ENCODE measurements around the gene GNPAT. TPM values are rescaled to one million over a fixed set of nuclear protein-coding genes. Genes with fewer than 3 reads are reported as not detected.
"Not testable (repeated sequence)": the region's sequence is repeated elsewhere in the genome, so short reads cannot be mapped to it uniquely, and the experiment has no call there.

GNPAT gene
- total RNA-seq, 2 experiments from 2014 or later = 60.4 to 62.0 TPM

GRCh38 chr1:231203259-231204057 lies 37.6 kb upstream of the GNPAT start:
- intact Hi-C loops (cut with micrococcal nuclease) = no loop called here
- Mint-ChIP-seq H3K36me3 (ENCODE audit: low read depth) (no peaks in the 10 kb centered on the region), H3K27ac (no peak overlapping the region), H3K4me1 (ENCODE audit: low read depth) (peaks cover 4% of the 10 kb centered on the region), H3K4me3 (no peak overlapping the region), H3K27me3 (ENCODE audit: low read depth) (no peaks in the 10 kb centered on the region), H3K9me3 (no peaks in the 10 kb centered on the region)
- CTCF ChIA-PET = no interaction called here
- no peak for DNase-seq

GRCh38 chr1:231206856-231207255 lies 34.2 kb upstream of the GNPAT start:
- Mint-ChIP-seq H3K9me3 (no peaks in the 10 kb centered on the region), H3K4me1 (ENCODE audit: low read depth) (peaks cover 7% of the 10 kb centered on the region), H3K27me3 (ENCODE audit: low read depth) (no peaks in the 10 kb centered on the region), H3K27ac (no peak overlapping the region), H3K36me3 (ENCODE audit: low read depth) (no peaks in the 10 kb centered on the region), H3K4me3 (no peak overlapping the region)
- CTCF ChIA-PET = no interaction called here
- intact Hi-C loops (cut with micrococcal nuclease) = no loop called here
- DNase-seq = no peak

- Mint-ChIP-seq H3K4me1 (ENCODE audit: low read depth) (peaks cover 6% of the 10 kb centered on the region), H3K27ac (no peak overlapping the region), H3K4me3 (no peak overlapping the region), H3K9me3 (no peaks in the 10 kb centered on the region), H3K36me3 (ENCODE audit: low read depth) (no peaks in the 10 kb centered on the region), H3K27me3 (ENCODE audit: low read depth) (no peaks in the 10 kb centered on the region)
- no peak for DNase-seq
- intact Hi-C loops (cut with micrococcal nuclease) = no loop called here
- CTCF ChIA-PET = no interaction called here
Measured at GRCh38 chr1:231207437-231207836, 33.6 kb upstream of the GNPAT start.

GRCh38 chr1:231208980-231209379 lies 32.0 kb upstream of the GNPAT start:
- H3K9me3 Mint-ChIP-seq = no peaks in the 10 kb centered on the region
- no peaks in the 10 kb centered on the region for H3K27me3 Mint-ChIP-seq (ENCODE audit: low read depth)
- DNase-seq = no peak
- H3K27ac Mint-ChIP-seq = no peak overlapping the region
- intact Hi-C loops (cut with micrococcal nuclease) = no loop called here
- peaks cover 6% of the 10 kb centered on the region for H3K4me1 Mint-ChIP-seq (ENCODE audit: low read depth)
- CTCF ChIA-PET = interaction anchor here (1.1 kb wide), 1 partner anchor 291 kb away, joined by 3 read pairs; no protein-coding TSS in a partner anchor
- no peaks in the 10 kb centered on the region for H3K36me3 Mint-ChIP-seq (ENCODE audit: low read depth)
- no peak overlapping the region for H3K4me3 Mint-ChIP-seq

GRCh38 chr1:231209531-231209930 lies 31.5 kb upstream of the GNPAT start:
- Mint-ChIP-seq H3K27me3 (ENCODE audit: low read depth) (no peaks in the 10 kb centered on the region), H3K4me3 (no peak overlapping the region), H3K27ac (no peak overlapping the region), H3K4me1 (ENCODE audit: low read depth) (peaks cover 6% of the 10 kb centered on the region), H3K9me3 (no peaks in the 10 kb centered on the region), H3K36me3 (ENCODE audit: low read depth) (no peaks in the 10 kb centered on the region)
- CTCF ChIA-PET = interaction anchor here (1.1 to 1.7 kb wide), 3 partner anchors 31 to 296 kb away, joined by 3 to 5 read pairs (median 3); no protein-coding TSS in a partner anchor
- intact Hi-C loops (cut with micrococcal nuclease) = no loop called here
- DNase-seq = no peak

- Mint-ChIP-seq H3K9me3 (no peaks in the 10 kb centered on the region), H3K4me1 (ENCODE audit: low read depth) (peaks cover 6% of the 10 kb centered on the region), H3K36me3 (ENCODE audit: low read depth) (no peaks in the 10 kb centered on the region), H3K27ac (no peak overlapping the region), H3K27me3 (ENCODE audit: low read depth) (no peaks in the 10 kb centered on the region), H3K4me3 (no peak overlapping the region)
- CTCF ChIA-PET = interaction anchor here (0.6 to 1.7 kb wide), 13 partner anchors 9 to 1069 kb away, joined by 3 to 6 read pairs (median 3); no protein-coding TSS in a partner anchor
- DNase-seq = no peak
- intact Hi-C loops (cut with micrococcal nuclease) = loop anchor here (2.0 to 10.0 kb wide), 3 partner anchors 118 to 341 kb away; partner anchors contain the start of gene C1orf198
Measured at GRCh38 chr1:231210126-231210525, 30.9 kb upstream of the GNPAT start.

- H3K27me3 Mint-ChIP-seq (ENCODE audit: low read depth) = no peaks in the 10 kb centered on the region
- no peaks in the 10 kb centered on the region for H3K9me3 Mint-ChIP-seq
- peak overlapping the region; percentile 77 for H3K4me3 Mint-ChIP-seq
- H3K36me3 Mint-ChIP-seq (ENCODE audit: low read depth) = no peaks in the 10 kb centered on the region
- intact Hi-C loops (cut with micrococcal nuclease) = loop anchor here (1.0 to 10.0 kb wide), 9 partner anchors 30 to 569 kb away; partner anchors contain the start of genes C1orf198, COG2 and GNPAT
- H3K27ac Mint-ChIP-seq = no peak overlapping the region
- H3K4me1 Mint-ChIP-seq (ENCODE audit: low read depth) = peaks cover 7% of the 10 kb centered on the region
- CTCF ChIA-PET = interaction anchor here (0.5 to 1.7 kb wide), 15 partner anchors 10 to 1067 kb away, joined by 3 to 6 read pairs (median 3); no protein-coding TSS in a partner anchor
- DNase-seq = peak; percentile 98
Measured at GRCh38 chr1:231211005-231211857, 29.8 kb upstream of the GNPAT start.

- not testable (repeated sequence) for H3K9me3 Mint-ChIP-seq; DNase-seq; H3K27ac Mint-ChIP-seq; H3K36me3 Mint-ChIP-seq (ENCODE audit: low read depth); H3K27me3 Mint-ChIP-seq (ENCODE audit: low read depth); H3K4me3 Mint-ChIP-seq; H3K4me1 Mint-ChIP-seq (ENCODE audit: low read depth)
- intact Hi-C loops (cut with micrococcal nuclease) = loop anchor here (5.0 to 10.0 kb wide), 2 partner anchors 120 to 178 kb away; no protein-coding TSS in a partner anchor
- CTCF ChIA-PET = interaction anchor here (0.8 kb wide), 1 partner anchor 296 kb away, joined by 3 read pairs; no protein-coding TSS in a partner anchor
Measured at GRCh38 chr1:231212301-231212700, 28.7 kb upstream of the GNPAT start.

GRCh38 chr1:231213831-231214573 lies 27.0 kb upstream of the GNPAT start:
- Mint-ChIP-seq H3K36me3 (ENCODE audit: low read depth) (no peaks in the 10 kb centered on the region), H3K27ac (no peak overlapping the region), H3K9me3 (no peaks in the 10 kb centered on the region), H3K4me3 (no peak overlapping the region), H3K4me1 (ENCODE audit: low read depth) (peaks cover 7% of the 10 kb centered on the region), H3K27me3 (ENCODE audit: low read depth) (no peaks in the 10 kb centered on the region)
- intact Hi-C loops (cut with micrococcal nuclease) = loop anchor here (5.0 to 10.0 kb wide), 2 partner anchors 122 to 179 kb away; no protein-coding TSS in a partner anchor
- CTCF ChIA-PET = interaction anchor here (0.7 to 0.8 kb wide), 2 partner anchors 28 to 60 kb away, joined by 3 read pairs; no protein-coding TSS in a partner anchor
- DNase-seq = no peak

GRCh38 chr1:231214918-231215680 lies 25.9 kb upstream of the GNPAT start:
- no peaks in the 10 kb centered on the region for H3K36me3 Mint-ChIP-seq (ENCODE audit: low read depth)
- H3K27me3 Mint-ChIP-seq (ENCODE audit: low read depth) = no peaks in the 10 kb centered on the region
- H3K4me1 Mint-ChIP-seq (ENCODE audit: low read depth) = peaks cover 7% of the 10 kb centered on the region
- no peaks in the 10 kb centered on the region for H3K9me3 Mint-ChIP-seq
- H3K4me3 Mint-ChIP-seq = no peak overlapping the region
- CTCF ChIA-PET = no interaction called here
- intact Hi-C loops (cut with micrococcal nuclease) = loop anchor here (5.0 to 10.0 kb wide), 2 partner anchors 123 to 180 kb away; no protein-coding TSS in a partner anchor
- no peak overlapping the region for H3K27ac Mint-ChIP-seq
- no peak for DNase-seq

Data from activated naive CD4-positive, alpha-beta T cell treated with anti-CD3 and anti-CD28 coated beads for 36 hours (primary cell).